Measurements from ENCODE around the gene VTI1B.
"Not testable (repeated sequence)": the region's sequence is repeated elsewhere in the genome, so short reads cannot be mapped to it uniquely, and the experiment has no call there.

DNA sequence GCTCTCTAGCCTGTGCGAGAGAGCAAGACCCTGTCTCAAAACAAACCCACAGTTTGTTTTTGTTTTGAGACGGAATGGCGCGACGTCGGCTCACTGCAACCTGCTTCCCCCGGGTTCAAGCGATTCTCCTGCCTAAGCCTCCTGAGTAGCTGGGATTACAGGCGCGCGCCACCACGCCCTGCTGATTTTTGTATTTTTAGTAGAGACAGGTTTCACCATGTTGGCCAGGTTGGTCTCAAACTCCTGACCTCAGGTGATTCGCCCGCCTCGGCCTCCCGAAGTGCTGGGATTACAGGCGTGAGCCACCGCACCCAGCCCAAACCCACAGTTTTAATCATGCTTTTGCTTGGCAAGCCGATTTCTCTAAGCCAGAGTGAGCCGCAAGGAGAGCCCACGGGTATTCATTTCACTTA, 73.9 kb downstream of the VTI1B start:
- TF ChIP-seq POLR2A (IDR thresholded peaks at IDR 0.05); POLR2AphosphoS5 (IDR thresholded peaks at IDR 0.05; ENCODE audit: insufficient read depth in 1 of 2, low read depth in 1 of 2): not testable (repeated sequence)
- TF ChIP-seq, protein P1, sequence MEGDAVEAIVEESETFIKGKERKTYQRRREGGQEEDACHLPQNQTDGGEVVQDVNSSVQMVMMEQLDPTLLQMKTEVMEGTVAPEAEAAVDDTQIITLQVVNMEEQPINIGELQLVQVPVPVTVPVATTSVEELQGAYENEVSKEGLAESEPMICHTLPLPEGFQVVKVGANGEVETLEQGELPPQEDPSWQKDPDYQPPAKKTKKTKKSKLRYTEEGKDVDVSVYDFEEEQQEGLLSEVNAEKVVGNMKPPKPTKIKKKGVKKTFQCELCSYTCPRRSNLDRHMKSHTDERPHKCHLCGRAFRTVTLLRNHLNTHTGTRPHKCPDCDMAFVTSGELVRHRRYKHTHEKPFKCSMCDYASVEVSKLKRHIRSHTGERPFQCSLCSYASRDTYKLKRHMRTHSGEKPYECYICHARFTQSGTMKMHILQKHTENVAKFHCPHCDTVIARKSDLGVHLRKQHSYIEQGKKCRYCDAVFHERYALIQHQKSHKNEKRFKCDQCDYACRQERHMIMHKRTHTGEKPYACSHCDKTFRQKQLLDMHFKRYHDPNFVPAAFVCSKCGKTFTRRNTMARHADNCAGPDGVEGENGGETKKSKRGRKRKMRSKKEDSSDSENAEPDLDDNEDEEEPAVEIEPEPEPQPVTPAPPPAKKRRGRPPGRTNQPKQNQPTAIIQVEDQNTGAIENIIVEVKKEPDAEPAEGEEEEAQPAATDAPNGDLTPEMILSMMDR (IDR thresholded peaks at IDR 0.05), result not testable (repeated sequence)

All from vagina (tissue), 2 donors.